Endodermal cell (in vitro differentiated cells): ENCODE results near the gene LCE5A. TPM values are rescaled to one million over a fixed set of nuclear protein-coding genes. Genes with fewer than 3 reads are reported as not detected.
A peak's percentile ranks its signal among the peaks of the same experiment; 100 is the strongest.

Source experiments
- DNase-seq: peaks from one replicate; pipeline ENCODE4 v3.0.0-alpha.2; 2017
- H3K27ac ChIP-seq: 2 replicates; pipeline ENCODE4 v1.5.1; 2013; ENCODE audit warnings: mild to moderate bottlenecking, low read depth, low read length, moderate library complexity
- H3K27me3 ChIP-seq: 2 replicates; pipeline ENCODE4 v1.6.1; 2013; ENCODE audit warnings: mild to moderate bottlenecking, low read length, moderate library complexity; ENCODE audit not compliant: insufficient read depth, control insufficient read depth, poor library complexity, severe bottlenecking
- H3K36me3 ChIP-seq: 2 replicates; pipeline ENCODE4 v1.7.0; 2013; ENCODE audit warnings: mild to moderate bottlenecking, low read length, moderate library complexity; ENCODE audit not compliant: control insufficient read depth, insufficient read depth
- H3K4me1 ChIP-seq: one replicate; pipeline ENCODE4 v1.7.0; 2013; ENCODE audit warnings: low read length; ENCODE audit not compliant: control insufficient read depth, insufficient read depth
- H3K4me3 ChIP-seq: 2 replicates; pipeline ENCODE4 v1.5.1; 2013; ENCODE audit warnings: mild to moderate bottlenecking, low read length, moderate library complexity
- H3K9ac ChIP-seq: 2 replicates; pipeline ENCODE4 v1.6.1; 2013; ENCODE audit warnings: mild to moderate bottlenecking, low read length, moderate library complexity; ENCODE audit not compliant: poor library complexity, severe bottlenecking; ENCODE audit errors: extremely low read depth
- H3K9me3 ChIP-seq: 2 replicates; pipeline ENCODE4 v1.6.1; 2013; ENCODE audit warnings: mild to moderate bottlenecking, low read length, moderate library complexity; ENCODE audit not compliant: control insufficient read depth
- H3K27ac Mint-ChIP-seq: 2 replicates; pipeline ENCODE4 v1.8.0; 2020; ENCODE audit warnings: mixed read lengths
- H3K27me3 Mint-ChIP-seq: 2 replicates; pipeline ENCODE4 v1.8.0; 2021; ENCODE audit warnings: mild to moderate bottlenecking, mixed read lengths; ENCODE audit not compliant: insufficient read depth
- H3K36me3 Mint-ChIP-seq: 2 replicates; pipeline ENCODE4 v1.8.0; 2020; ENCODE audit warnings: low read depth, mixed read lengths
- H3K4me1 Mint-ChIP-seq: 2 replicates; pipeline ENCODE4 v1.8.0; 2020; ENCODE audit warnings: mixed read lengths
- H3K4me3 Mint-ChIP-seq: 2 replicates; pipeline ENCODE4 v1.8.0; 2020; ENCODE audit warnings: mild to moderate bottlenecking, moderate library complexity, mixed read lengths
- H3K9me3 Mint-ChIP-seq: 2 replicates; pipeline ENCODE4 v1.8.0; 2020; ENCODE audit warnings: mild to moderate bottlenecking, mixed read lengths
- WGBS, 2 experiments: methylation state at CpG; one replicate each; pipeline versions ENCODE4 v1.1.5 to v1.1.7; 2013; ENCODE audit warnings: missing lambda C conversion rate in 2 of 2, mixed read lengths in 1 of 2; ENCODE audit not compliant: insufficient coverage in 1 of 2, insufficient read length in 1 of 2; 5-methylcytosine and 5-hydroxymethylcytosine counted together
- total RNA-seq, 2 donors: library from RNA; stranded (reverse); fragmentation: NEBNext Ultra II Directional in 1 of 2; extraction: Animal tissue kit (Norgen Biotek cat#: 25700) in 1 of 2; gene quantifications; 2 replicates in 1 of 2; 3 replicates in 1 of 2; pipeline ENCODE4 v1.2.1, GENCODE V29; 2021
- TF ChIP-seq, protein P1 (sequence below): fragments of 200-600 bp; sonication (generic); conservative IDR thresholded peaks from 2 replicates; pipeline ENCODE4 v1.5.0; 2021; ENCODE audit warnings: antibody characterized with exemption, mild to moderate bottlenecking

LCE5A gene
- total RNA-seq, 2 donors from 2014 or later, result not detected

DNA sequence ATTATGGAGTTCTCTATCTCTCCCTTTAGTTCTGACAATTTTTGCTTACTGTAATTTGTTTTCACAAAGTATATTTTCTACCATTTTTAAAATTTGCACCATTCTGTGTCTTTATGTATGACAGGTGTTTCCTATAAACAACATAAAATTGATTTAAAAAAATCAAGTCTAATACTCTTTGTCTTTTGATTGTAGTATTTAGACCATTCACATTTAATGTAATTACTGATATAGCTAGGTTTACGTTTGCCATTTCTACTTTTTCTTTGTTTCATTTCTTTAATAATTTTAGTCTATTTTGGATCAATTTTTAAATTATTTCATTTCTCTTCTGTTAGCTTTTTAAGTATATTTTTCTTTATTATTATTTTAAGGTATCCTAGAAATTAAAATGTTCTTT lies 44.4 kb upstream of the LCE5A start:
- H3K9ac ChIP-seq, result no peak overlapping the region
- H3K36me3 ChIP-seq, result no peaks in the 10 kb centered on the region
- Mint-ChIP-seq H3K36me3 (no peaks in the 10 kb centered on the region), H3K4me3 (no peak overlapping the region), H3K27me3 (no peaks in the 10 kb centered on the region), H3K9me3 (peaks cover 58% of the 10 kb centered on the region), H3K4me1 (no peaks in the 10 kb centered on the region), H3K27ac (no peak overlapping the region)
- no peak for DNase-seq
- no peak overlapping the region for H3K4me3 ChIP-seq
- no CpG with 5 or more reads among the region's 1 CpG for WGBS, 2 experiments
- no peaks in the 10 kb centered on the region for H3K27me3 ChIP-seq
- H3K9me3 ChIP-seq, result peaks cover 42% of the 10 kb centered on the region
- TF ChIP-seq, protein P1, sequence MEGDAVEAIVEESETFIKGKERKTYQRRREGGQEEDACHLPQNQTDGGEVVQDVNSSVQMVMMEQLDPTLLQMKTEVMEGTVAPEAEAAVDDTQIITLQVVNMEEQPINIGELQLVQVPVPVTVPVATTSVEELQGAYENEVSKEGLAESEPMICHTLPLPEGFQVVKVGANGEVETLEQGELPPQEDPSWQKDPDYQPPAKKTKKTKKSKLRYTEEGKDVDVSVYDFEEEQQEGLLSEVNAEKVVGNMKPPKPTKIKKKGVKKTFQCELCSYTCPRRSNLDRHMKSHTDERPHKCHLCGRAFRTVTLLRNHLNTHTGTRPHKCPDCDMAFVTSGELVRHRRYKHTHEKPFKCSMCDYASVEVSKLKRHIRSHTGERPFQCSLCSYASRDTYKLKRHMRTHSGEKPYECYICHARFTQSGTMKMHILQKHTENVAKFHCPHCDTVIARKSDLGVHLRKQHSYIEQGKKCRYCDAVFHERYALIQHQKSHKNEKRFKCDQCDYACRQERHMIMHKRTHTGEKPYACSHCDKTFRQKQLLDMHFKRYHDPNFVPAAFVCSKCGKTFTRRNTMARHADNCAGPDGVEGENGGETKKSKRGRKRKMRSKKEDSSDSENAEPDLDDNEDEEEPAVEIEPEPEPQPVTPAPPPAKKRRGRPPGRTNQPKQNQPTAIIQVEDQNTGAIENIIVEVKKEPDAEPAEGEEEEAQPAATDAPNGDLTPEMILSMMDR, result no peak
- H3K4me1 ChIP-seq, result no peaks in the 10 kb centered on the region
- no peak overlapping the region for H3K27ac ChIP-seq

DNA sequence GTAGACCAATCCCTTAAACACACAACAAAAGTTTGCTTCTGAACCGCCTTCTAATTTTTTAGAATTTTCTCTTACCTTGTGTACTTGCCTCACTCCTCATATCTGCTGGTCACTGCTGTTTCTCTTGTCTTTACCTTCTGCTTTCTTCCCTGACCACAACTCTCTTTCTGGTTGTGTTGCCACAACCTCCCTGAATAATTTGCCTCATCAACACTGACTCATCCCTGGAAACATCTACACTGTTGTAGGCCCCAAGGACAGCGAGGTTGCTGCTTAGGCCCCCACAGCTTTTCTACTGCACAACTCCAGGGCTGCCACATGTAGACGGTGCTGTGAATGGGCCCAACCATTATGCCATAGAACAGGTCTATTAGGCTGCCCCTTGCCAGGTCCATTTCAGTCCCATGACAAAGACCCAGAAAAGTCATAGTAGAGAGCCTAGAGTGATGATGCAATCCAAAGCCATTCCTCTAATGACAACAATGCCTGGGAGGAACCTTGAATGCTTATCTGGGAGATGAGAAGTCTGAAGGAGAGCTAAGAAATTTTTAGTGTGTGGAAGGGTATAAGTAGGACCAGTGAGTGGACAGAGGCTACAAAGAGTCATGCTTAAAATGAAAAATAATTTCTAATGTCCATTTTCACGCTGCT lies 36.6 kb upstream of the LCE5A start:
- H3K36me3 Mint-ChIP-seq, result no peaks in the 10 kb centered on the region
- no peak overlapping the region for H3K9ac ChIP-seq
- H3K4me3 ChIP-seq, result peak overlapping the region; percentile 35
- no peaks in the 10 kb centered on the region for H3K4me1 ChIP-seq
- no peaks in the 10 kb centered on the region for H3K27me3 ChIP-seq
- no peak overlapping the region for H3K4me3 Mint-ChIP-seq
- WGBS, 2 experiments, result 23 to 57% methylated on average over 2 to 4 of the region's 4 CpGs
- H3K9me3 Mint-ChIP-seq, result peaks cover 87% of the 10 kb centered on the region
- DNase-seq, result no peak
- no peak overlapping the region for H3K27ac Mint-ChIP-seq
- H3K27ac ChIP-seq, result no peak overlapping the region
- TF ChIP-seq, protein P1, result no peak
- H3K36me3 ChIP-seq, result no peaks in the 10 kb centered on the region
- H3K9me3 ChIP-seq, result peaks cover 49% of the 10 kb centered on the region
- H3K4me1 Mint-ChIP-seq, result no peaks in the 10 kb centered on the region
- H3K27me3 Mint-ChIP-seq, result no peaks in the 10 kb centered on the region

DNA sequence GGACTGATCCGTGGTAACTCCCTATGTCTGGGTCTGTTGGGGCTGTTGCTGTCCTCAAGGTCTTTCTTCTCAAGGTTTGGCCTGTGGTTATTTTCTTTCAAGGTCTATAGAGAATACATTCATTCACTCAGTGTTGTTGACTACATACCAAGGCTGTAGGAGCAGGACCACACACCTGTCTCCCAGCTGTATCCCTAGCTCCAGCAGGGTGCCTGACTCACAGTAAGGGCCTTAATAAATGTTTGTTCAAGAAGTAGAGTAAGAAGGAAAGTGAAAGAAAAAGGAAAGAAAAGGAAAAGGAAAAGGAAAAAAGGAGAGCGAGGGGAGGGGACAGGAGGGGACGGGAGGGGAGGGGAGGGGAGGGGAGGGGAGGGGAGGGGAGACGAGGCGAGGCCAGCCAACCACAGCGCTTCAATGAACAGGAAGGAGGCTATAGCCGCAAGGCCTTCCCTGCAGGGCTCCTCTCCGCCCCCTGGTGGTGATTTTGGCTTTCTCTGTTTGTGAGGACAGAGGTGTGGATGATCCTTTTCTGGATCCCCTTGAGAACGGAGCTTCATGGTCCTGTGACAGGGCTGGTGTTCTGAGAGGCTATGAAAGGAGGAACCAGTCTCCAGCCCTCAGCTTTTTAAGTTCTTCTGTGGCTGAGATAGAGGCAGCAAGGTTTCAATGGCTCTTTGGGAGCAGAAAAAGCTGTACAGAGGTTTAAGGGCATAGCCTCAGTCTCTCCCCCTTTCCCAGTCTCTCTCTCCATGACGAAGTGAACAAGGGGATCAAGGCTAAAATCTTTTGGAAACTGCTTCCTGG lies 30.6 kb upstream of the LCE5A start:
- H3K4me3 ChIP-seq, result no peak overlapping the region
- Mint-ChIP-seq H3K4me1 (no peaks in the 10 kb centered on the region), H3K4me3 (no peak overlapping the region), H3K27me3 (no peaks in the 10 kb centered on the region), H3K27ac (no peak overlapping the region), H3K9me3 (peaks cover 96% of the 10 kb centered on the region), H3K36me3 (no peaks in the 10 kb centered on the region)
- H3K27me3 ChIP-seq, result no peaks in the 10 kb centered on the region
- peaks cover 58% of the 10 kb centered on the region for H3K9me3 ChIP-seq
- H3K4me1 ChIP-seq, result no peaks in the 10 kb centered on the region
- WGBS, 2 experiments, result 52% methylated on average over 6 of the region's 10 CpGs; no CpG with 5 or more reads in 1 of the 2 experiments
- no peak overlapping the region for H3K27ac ChIP-seq
- peak; percentile 66 for DNase-seq
- TF ChIP-seq, protein P1, result peak; percentile 38
- no peaks in the 10 kb centered on the region for H3K36me3 ChIP-seq
- H3K9ac ChIP-seq, result no peak overlapping the region
